GM18870 (cell line): ENCODE measurements around the gene ENPP7.
"Not testable (repeated sequence)": the region's sequence is repeated elsewhere in the genome, so short reads cannot be mapped to it uniquely, and the experiment has no call there.

Experiments used
- ATAC-seq: cut with Tn5 transposase; IDR thresholded peaks from one replicate; pipeline ENCODE4 v1.9.1; 2021; ENCODE audit warnings: moderate library complexity; ENCODE audit not compliant: unreplicated experiment

The ENPP7 gene

GRCh38 chr17:79748295-79749099 is 17.8 kb downstream of the ENPP7 start:
- ATAC-seq, result no peak

GRCh38 chr17:79749156-79749815 is 18.5 kb downstream of the ENPP7 start:
- no peak for ATAC-seq

- ATAC-seq, result no peak
Measured at GRCh38 chr17:79749958-79750357, 19.2 kb downstream of the ENPP7 start.

- no peak for ATAC-seq
Measured at GRCh38 chr17:79750650-79751545, 20.2 kb downstream of the ENPP7 start.

GRCh38 chr17:79752175-79752574 is 21.4 kb downstream of the ENPP7 start:
- ATAC-seq, result no peak

GRCh38 chr17:79754370-79754769 is 23.6 kb downstream of the ENPP7 start:
- no peak for ATAC-seq

GRCh38 chr17:79754903-79755302 is 24.2 kb downstream of the ENPP7 start:
- ATAC-seq, result not testable (repeated sequence)

- ATAC-seq, result no peak
Measured at GRCh38 chr17:79755591-79755990, 24.8 kb downstream of the ENPP7 start.

- no peak for ATAC-seq
Measured at GRCh38 chr17:79757140-79757745, 26.5 kb downstream of the ENPP7 start.

GRCh38 chr17:79758271-79758670 is 27.5 kb downstream of the ENPP7 start:
- ATAC-seq, result no peak

GRCh38 chr17:79760197-79760906 is 29.6 kb downstream of the ENPP7 start:
- no peak for ATAC-seq

- ATAC-seq, result no peak
Measured at GRCh38 chr17:79761894-79762589, 31.3 kb downstream of the ENPP7 start.

- ATAC-seq, result no peak
Measured at GRCh38 chr17:79765708-79766107, 35.0 kb downstream of the ENPP7 start.

GRCh38 chr17:79769570-79770506 is 39.1 kb downstream of the ENPP7 start:
- no peak for ATAC-seq

GRCh38 chr17:79771276-79771675 is 40.5 kb downstream of the ENPP7 start:
- ATAC-seq, result no peak

- ATAC-seq, result not testable (repeated sequence)
Measured at GRCh38 chr17:79772726-79773125, 42.0 kb downstream of the ENPP7 start.

GRCh38 chr17:79774561-79774975 is 43.8 kb downstream of the ENPP7 start:
- no peak for ATAC-seq

GRCh38 chr17:79775632-79776031 is 44.9 kb downstream of the ENPP7 start:
- no peak for ATAC-seq
